ENCODE results near the gene TMA7B. TPM values are rescaled to one million over a fixed set of nuclear protein-coding genes. Genes with fewer than 3 reads are reported as not detected.

Gene TMA7B
- total and polyA plus RNA-seq, 9 donors: 0.04 to 0.12 (median 0.10) TPM; not detected in 6

GRCh38 chr22:39952347-39952746, 7.8 kb upstream of the TMA7B start:
- H3K4me1 ChIP-seq (ENCODE audit: control insufficient read depth, insufficient read depth, low read length): peaks cover 20% of the 10 kb centered on the region
- WGBS (ENCODE audit: insufficient coverage): 87% methylated on average over 4 of the region's 6 CpGs
- DNase-seq: no peak
- H3K4me3 ChIP-seq (ENCODE audit: low read length): no peak overlapping the region
- H3K36me3 ChIP-seq (ENCODE audit: control insufficient read depth, insufficient read depth, low read length): no peaks in the 10 kb centered on the region
- no peaks in the 10 kb centered on the region for H3K9me3 ChIP-seq (replicated peaks; ENCODE audit: control insufficient read depth, low read depth, low read length)
- peaks cover 6% of the 10 kb centered on the region for H3K27me3 ChIP-seq (ENCODE audit: control insufficient read depth, insufficient read depth, low read length)
- H3K27ac ChIP-seq (ENCODE audit: low read length): no peak overlapping the region

- 72% methylated on average over 2 of the region's 2 CpGs for WGBS (ENCODE audit: insufficient coverage)
- Histone ChIP-seq H3K4me1 (ENCODE audit: control insufficient read depth, insufficient read depth, low read length) (peaks cover 20% of the 10 kb centered on the region), H3K36me3 (ENCODE audit: control insufficient read depth, insufficient read depth, low read length) (no peaks in the 10 kb centered on the region), H3K4me3 (ENCODE audit: low read length) (no peak overlapping the region), H3K9me3 (replicated peaks; ENCODE audit: control insufficient read depth, low read depth, low read length) (no peaks in the 10 kb centered on the region), H3K27ac (ENCODE audit: low read length) (no peak overlapping the region), H3K27me3 (ENCODE audit: control insufficient read depth, insufficient read depth, low read length) (peaks cover 10% of the 10 kb centered on the region)
- peak; percentile 45 for DNase-seq
Observed at GRCh38 chr22:39953101-39953500, 7.1 kb upstream of the TMA7B start.

- H3K9me3 ChIP-seq (replicated peaks; ENCODE audit: control insufficient read depth, low read depth, low read length): no peaks in the 10 kb centered on the region
- H3K27ac ChIP-seq (ENCODE audit: low read length): no peak overlapping the region
- H3K4me3 ChIP-seq (ENCODE audit: low read length): no peak overlapping the region
- DNase-seq: peak; percentile 84
- WGBS (ENCODE audit: insufficient coverage): 75% methylated on average over 1 of the region's 4 CpGs
- H3K36me3 ChIP-seq (ENCODE audit: control insufficient read depth, insufficient read depth, low read length): no peaks in the 10 kb centered on the region
- H3K4me1 ChIP-seq (ENCODE audit: control insufficient read depth, insufficient read depth, low read length): peaks cover 24% of the 10 kb centered on the region
- H3K27me3 ChIP-seq (ENCODE audit: control insufficient read depth, insufficient read depth, low read length): peaks cover 16% of the 10 kb centered on the region
Observed at GRCh38 chr22:39954584-39955055, 5.6 kb upstream of the TMA7B start.

- no CpG with 5 or more reads among the region's 2 CpGs for WGBS (ENCODE audit: insufficient coverage)
- DNase-seq: no peak
- no peak overlapping the region for H3K27ac ChIP-seq (ENCODE audit: low read length)
- H3K36me3 ChIP-seq (ENCODE audit: control insufficient read depth, insufficient read depth, low read length): no peaks in the 10 kb centered on the region
- no peak overlapping the region for H3K4me3 ChIP-seq (ENCODE audit: low read length)
- H3K27me3 ChIP-seq (ENCODE audit: control insufficient read depth, insufficient read depth, low read length): peaks cover 18% of the 10 kb centered on the region
- H3K4me1 ChIP-seq (ENCODE audit: control insufficient read depth, insufficient read depth, low read length): peaks cover 26% of the 10 kb centered on the region
- H3K9me3 ChIP-seq (replicated peaks; ENCODE audit: control insufficient read depth, low read depth, low read length): no peaks in the 10 kb centered on the region
Observed at GRCh38 chr22:39955675-39956074, 4.5 kb upstream of the TMA7B start.

- Histone ChIP-seq H3K4me1 (ENCODE audit: control insufficient read depth, insufficient read depth, low read length) (peaks cover 26% of the 10 kb centered on the region), H3K36me3 (ENCODE audit: control insufficient read depth, insufficient read depth, low read length) (no peaks in the 10 kb centered on the region), H3K27me3 (ENCODE audit: control insufficient read depth, insufficient read depth, low read length) (peaks cover 23% of the 10 kb centered on the region), H3K4me3 (ENCODE audit: low read length) (no peak overlapping the region), H3K9me3 (replicated peaks; ENCODE audit: control insufficient read depth, low read depth, low read length) (no peaks in the 10 kb centered on the region), H3K27ac (ENCODE audit: low read length) (no peak overlapping the region)
- DNase-seq: no peak
- 52% methylated on average over 6 of the region's 10 CpGs for WGBS (ENCODE audit: insufficient coverage)
Observed at GRCh38 chr22:39956932-39957664, 3.1 kb upstream of the TMA7B start.

GRCh38 chr22:39958009-39958711, 2.0 kb upstream of the TMA7B start:
- Histone ChIP-seq H3K36me3 (ENCODE audit: control insufficient read depth, insufficient read depth, low read length) (no peaks in the 10 kb centered on the region), H3K4me3 (ENCODE audit: low read length) (no peak overlapping the region), H3K27ac (ENCODE audit: low read length) (no peak overlapping the region), H3K4me1 (ENCODE audit: control insufficient read depth, insufficient read depth, low read length) (peaks cover 25% of the 10 kb centered on the region), H3K27me3 (ENCODE audit: control insufficient read depth, insufficient read depth, low read length) (peaks cover 23% of the 10 kb centered on the region), H3K9me3 (replicated peaks; ENCODE audit: control insufficient read depth, low read depth, low read length) (no peaks in the 10 kb centered on the region)
- no peak for DNase-seq
- WGBS (ENCODE audit: insufficient coverage): 49% methylated on average over 4 of the region's 8 CpGs

GRCh38 chr22:39958949-39959639, 1.1 kb upstream of the TMA7B start:
- Histone ChIP-seq H3K27me3 (ENCODE audit: control insufficient read depth, insufficient read depth, low read length) (peaks cover 23% of the 10 kb centered on the region), H3K9me3 (replicated peaks; ENCODE audit: control insufficient read depth, low read depth, low read length) (no peaks in the 10 kb centered on the region), H3K27ac (ENCODE audit: low read length) (no peak overlapping the region), H3K36me3 (ENCODE audit: control insufficient read depth, insufficient read depth, low read length) (no peaks in the 10 kb centered on the region), H3K4me3 (ENCODE audit: low read length) (no peak overlapping the region), H3K4me1 (ENCODE audit: control insufficient read depth, insufficient read depth, low read length) (peaks cover 17% of the 10 kb centered on the region)
- no peak for DNase-seq
- WGBS (ENCODE audit: insufficient coverage): 63% methylated on average over 10 of the region's 11 CpGs

- Histone ChIP-seq H3K9me3 (replicated peaks; ENCODE audit: control insufficient read depth, low read depth, low read length) (no peaks in the 10 kb centered on the region), H3K4me3 (ENCODE audit: low read length) (no peak overlapping the region), H3K27ac (ENCODE audit: low read length) (no peak overlapping the region), H3K4me1 (ENCODE audit: control insufficient read depth, insufficient read depth, low read length) (peaks cover 6% of the 10 kb centered on the region), H3K36me3 (ENCODE audit: control insufficient read depth, insufficient read depth, low read length) (no peaks in the 10 kb centered on the region), H3K27me3 (ENCODE audit: control insufficient read depth, insufficient read depth, low read length) (peaks cover 26% of the 10 kb centered on the region)
- WGBS (ENCODE audit: insufficient coverage): 51% methylated on average over 5 of the region's 13 CpGs
- DNase-seq: peak; percentile 34
Observed at GRCh38 chr22:39960791-39961746, 872 bp downstream of the TMA7B start.

GRCh38 chr22:39962071-39962470, 1.9 kb downstream of the TMA7B start:
- WGBS (ENCODE audit: insufficient coverage): no CpG with 5 or more reads among the region's 9 CpGs
- peaks cover 6% of the 10 kb centered on the region for H3K4me1 ChIP-seq (ENCODE audit: control insufficient read depth, insufficient read depth, low read length)
- H3K4me3 ChIP-seq (ENCODE audit: low read length): no peak overlapping the region
- H3K27me3 ChIP-seq (ENCODE audit: control insufficient read depth, insufficient read depth, low read length): peaks cover 25% of the 10 kb centered on the region
- H3K36me3 ChIP-seq (ENCODE audit: control insufficient read depth, insufficient read depth, low read length): no peaks in the 10 kb centered on the region
- no peak overlapping the region for H3K27ac ChIP-seq (ENCODE audit: low read length)
- no peak for DNase-seq
- H3K9me3 ChIP-seq (replicated peaks; ENCODE audit: control insufficient read depth, low read depth, low read length): no peaks in the 10 kb centered on the region

Data from muscle of leg (tissue), 11 donors.